HG03457 (cell line): Measurements from ENCODE around the gene SNX32.

Experiments
- ATAC-seq: cut with Tn5 transposase; IDR thresholded peaks from one replicate; pipeline ENCODE4 v1.9.1; 2021; ENCODE audit warnings: moderate number of reproducible peaks; ENCODE audit not compliant: unreplicated experiment

Gene SNX32

GRCh38 chr11:65833297-65834030 lies at the start of gene SNX32:
Gene SNX32 (plus strand): TSS chr11:65833963. CDS start chr11:65834066, 103 bp downstream.
- peak; percentile 77 for ATAC-seq

GRCh38 chr11:65785319-65786007 lies 48.3 kb upstream of the SNX32 start:
- no peak for ATAC-seq

DNA sequence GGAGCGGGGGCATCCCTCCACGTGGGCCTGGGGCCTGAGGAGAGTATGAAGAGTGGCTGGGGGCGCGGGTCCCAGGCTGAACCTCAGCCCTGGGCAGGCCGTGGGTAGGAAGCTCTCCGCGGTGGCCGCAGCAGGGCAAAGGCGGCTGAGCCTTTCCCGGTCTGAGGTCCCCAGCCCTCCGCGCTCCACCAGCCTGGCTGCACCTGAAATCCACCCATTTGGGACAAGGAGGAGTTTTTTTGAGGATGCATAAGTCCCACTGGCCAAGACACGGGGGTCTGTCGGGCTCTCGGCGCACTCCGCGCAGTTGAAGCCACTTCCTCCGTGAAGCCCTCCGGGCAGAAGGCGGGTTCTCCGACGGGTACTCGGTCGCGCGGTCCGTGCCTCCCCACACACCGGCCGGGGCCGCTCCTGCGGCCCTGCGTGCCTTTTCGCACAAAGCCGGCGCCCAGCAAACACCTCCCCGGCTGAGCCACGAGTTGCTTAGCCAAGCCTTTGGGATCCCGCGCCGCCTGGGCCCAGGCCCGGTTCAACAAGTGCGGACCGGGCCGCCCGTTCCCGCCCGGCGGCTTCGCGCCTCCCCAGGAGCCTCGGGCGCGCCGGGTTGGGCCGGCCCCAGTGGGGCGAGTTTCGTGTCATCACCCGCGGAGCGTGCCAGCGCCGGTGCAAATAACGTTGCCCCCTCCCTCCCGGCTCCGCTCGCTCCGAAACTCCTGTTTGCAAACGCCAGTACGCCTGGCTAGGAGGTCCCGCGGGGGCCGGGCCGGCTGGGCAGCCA lies 47.6 kb upstream of the SNX32 start:
- ATAC-seq, result no peak

- ATAC-seq, result no peak
Observed at GRCh38 chr11:65786786-65787636, 46.8 kb upstream of the SNX32 start, which contains the start of gene OVOL1. Gene OVOL1 (plus strand): TSS chr11:65787063. CDS start chr11:65787374, 311 bp downstream.

DNA sequence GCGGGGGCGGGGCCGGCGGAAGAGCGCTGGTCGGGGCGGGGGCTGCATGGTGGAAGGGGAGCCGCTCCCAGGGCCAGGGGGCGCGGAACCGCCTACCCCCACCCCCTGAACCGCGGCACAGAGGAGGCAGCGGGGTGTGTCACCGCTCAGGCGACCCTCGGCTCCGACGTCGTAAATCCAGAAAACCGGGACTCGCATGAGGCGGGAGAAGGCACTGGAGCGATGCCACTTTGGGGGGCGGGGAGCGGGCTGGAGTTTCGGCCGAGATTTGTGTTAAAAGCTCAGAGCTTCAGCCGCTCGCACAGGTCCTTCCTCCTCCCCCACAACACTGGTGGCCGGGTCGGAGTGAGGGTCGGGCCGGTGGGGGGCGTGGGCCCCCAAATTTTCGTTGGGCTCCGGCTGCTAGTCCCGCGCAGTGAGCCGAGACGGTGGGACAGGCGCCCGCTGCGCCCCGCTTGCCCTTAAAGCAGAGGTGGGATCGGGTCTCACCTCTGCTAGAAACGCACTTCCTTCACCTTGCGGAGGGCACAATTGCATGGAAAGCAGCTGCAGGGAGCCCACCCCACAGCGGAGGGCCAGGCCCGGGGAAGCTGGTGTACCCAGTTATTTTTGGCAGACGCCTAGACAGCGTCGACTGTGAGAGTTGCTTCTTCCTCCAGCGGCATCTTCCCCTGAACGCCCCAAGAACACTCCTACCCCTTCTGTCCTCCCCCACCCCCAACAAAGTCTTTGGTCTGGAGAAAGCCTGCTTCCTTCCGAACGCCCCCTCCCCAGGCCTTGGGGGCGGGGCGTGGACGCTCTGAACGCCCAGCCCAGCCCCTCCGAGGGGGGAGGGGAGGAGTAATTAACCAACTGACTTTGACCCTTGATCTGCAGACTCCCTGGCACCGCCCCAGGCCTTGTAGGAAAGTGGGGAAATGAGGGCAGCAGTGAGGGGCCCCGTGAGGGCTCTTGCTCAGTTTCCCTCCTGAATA lies 45.8 kb upstream of the SNX32 start:
- ATAC-seq, result no peak

DNA sequence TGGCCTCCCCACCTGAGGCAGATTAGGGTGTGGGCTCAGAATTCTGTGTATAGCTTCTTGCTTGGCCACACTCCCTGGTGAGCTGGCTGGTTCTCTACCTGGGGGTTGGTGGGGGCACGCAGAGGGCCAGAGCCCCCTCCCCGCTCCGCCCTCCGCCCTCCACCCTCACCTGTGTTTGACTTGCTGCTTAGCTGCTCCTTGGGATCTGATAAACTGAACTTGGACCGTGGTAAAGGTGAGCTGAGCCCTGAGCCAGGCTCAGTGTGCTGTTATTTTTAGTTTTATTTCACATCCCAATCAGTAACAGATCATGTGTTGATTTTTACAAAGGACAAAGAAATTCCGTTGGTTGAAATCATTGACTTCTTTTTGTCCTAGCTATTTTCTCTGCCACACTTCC lies 44.9 kb upstream of the SNX32 start:
- no peak for ATAC-seq

DNA sequence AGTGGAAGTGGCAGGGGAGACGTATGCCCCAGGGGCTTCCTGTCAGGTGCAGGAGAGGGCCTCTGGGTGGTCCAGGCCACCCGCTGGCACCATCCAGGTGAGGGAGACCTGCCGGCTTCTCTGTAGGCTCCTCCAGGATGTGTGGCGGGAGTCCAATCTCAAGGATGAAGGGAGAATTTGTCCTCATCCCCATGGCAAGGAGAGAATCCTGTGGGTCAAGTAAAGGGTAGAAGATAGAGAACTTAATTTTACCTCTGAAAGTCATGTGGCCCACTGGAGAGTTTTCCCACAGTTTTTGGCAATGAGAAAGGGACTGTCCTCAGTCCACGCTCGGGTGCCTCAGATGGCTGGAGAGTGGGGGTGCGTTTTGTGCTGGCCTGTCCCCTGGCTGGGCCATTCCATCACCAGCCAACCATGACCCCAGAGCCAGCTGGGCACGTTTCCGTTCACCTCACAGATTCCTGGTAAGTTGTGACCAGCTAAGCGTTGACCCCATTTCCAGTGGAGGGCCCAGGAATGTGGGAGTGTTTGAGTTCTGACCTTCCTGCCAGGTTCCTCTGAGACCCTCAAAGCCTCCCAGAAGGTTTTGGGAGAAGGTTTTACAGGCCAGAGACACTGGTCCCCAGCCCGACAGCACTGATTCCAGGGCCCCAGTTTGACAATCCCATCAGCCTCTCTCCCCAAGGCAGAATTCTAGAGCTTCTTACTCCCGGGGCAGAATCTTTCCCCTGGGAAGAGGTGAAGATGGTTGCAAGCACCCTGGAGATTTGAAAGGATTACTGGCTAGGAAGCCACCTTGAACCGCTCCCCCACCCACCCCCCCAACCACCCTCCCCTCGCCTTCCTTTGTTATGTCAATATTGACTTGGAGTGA lies 44.3 kb upstream of the SNX32 start:
- no peak for ATAC-seq

DNA sequence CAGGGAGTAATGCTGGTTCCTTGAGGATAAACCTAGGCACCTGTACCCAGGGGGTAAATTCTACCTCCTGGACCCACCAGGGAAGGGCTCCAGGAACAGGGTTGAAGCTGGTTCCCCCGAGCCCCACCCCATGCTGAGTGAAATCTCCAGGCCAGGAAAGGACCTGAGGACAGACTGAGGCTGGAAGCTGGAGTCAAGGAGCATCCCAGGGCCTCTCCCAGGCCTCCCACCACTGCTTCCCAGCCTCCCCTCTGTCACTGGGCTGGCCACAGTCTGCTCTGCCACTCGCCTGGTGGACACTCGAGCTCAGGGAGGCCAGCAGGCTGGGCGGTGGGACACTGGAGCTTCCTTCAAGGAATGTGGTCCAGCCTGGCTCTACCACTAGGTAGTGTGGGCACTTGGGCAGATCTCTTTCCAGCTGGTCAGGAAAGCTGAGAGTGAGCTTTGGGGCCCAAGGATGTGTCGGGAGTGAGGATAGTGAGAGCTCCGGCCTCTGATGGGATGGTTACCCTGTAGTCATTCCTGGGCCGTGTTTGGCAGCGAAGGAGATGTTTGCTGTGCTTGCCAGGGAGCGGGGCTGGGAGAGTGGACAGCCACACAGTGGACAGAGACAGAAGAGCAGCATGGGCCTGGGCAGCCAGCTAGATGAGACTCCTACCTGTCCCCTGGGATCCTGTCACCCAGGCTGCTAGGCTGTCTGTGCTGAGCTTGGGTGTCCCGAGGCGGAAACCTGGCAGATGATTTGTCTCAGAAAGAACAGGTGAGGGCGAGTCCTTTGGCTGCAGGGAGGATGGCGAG lies 43.5 kb upstream of the SNX32 start:
- no peak for ATAC-seq

- no peak for ATAC-seq
Observed at GRCh38 chr11:65790902-65791650, 42.7 kb upstream of the SNX32 start.

- no peak for ATAC-seq
Observed at GRCh38 chr11:65791719-65792213, 42.0 kb upstream of the SNX32 start.

GRCh38 chr11:65792456-65792855 lies 41.3 kb upstream of the SNX32 start:
- ATAC-seq, result no peak

GRCh38 chr11:65793144-65793581 lies 40.6 kb upstream of the SNX32 start:
- no peak for ATAC-seq

- no peak for ATAC-seq
Observed at GRCh38 chr11:65793625-65794400, 40.0 kb upstream of the SNX32 start.

GRCh38 chr11:65794570-65795510 lies 38.9 kb upstream of the SNX32 start:
- ATAC-seq, result no peak
